GM19238 (cell line): Measurements from ENCODE around the gene MYO15A.
A peak's percentile ranks its signal among the peaks of the same experiment; 100 is the strongest.

Experiments
- DNase-seq: peaks from one replicate; pipeline ENCODE4 v3.0.0; 2011; ENCODE audit warnings: low spot score; ENCODE audit not compliant: insufficient read length

Gene MYO15A

GRCh38 chr17:18157354-18157985 is 48.9 kb downstream of the MYO15A start:
- DNase-seq: no peak

- peak; percentile 87 for DNase-seq
These were observed 49.6 kb downstream of the MYO15A start for GRCh38 chr17:18158022-18158600.

- DNase-seq: no peak
These were observed 51.1 kb downstream of the MYO15A start for GRCh38 chr17:18159551-18160120.

GRCh38 chr17:18160128-18160856 is 51.7 kb downstream of the MYO15A start:
- DNase-seq: no peak

GRCh38 chr17:18161207-18162145 is 52.9 kb downstream of the MYO15A start:
- DNase-seq: peak; percentile 41

GRCh38 chr17:18163547-18163946 is 55.0 kb downstream of the MYO15A start:
- no peak for DNase-seq

- DNase-seq: no peak
These were observed 58.3 kb downstream of the MYO15A start for GRCh38 chr17:18166894-18167293.

GRCh38 chr17:18167421-18167820 is 58.9 kb downstream of the MYO15A start:
- DNase-seq: no peak

GRCh38 chr17:18172531-18173278 is 64.1 kb downstream of the MYO15A start:
- DNase-seq: no peak

GRCh38 chr17:18173740-18174139 is 65.2 kb downstream of the MYO15A start:
- no peak for DNase-seq

- no peak for DNase-seq
These were observed 67.6 kb downstream of the MYO15A start for GRCh38 chr17:18176176-18176575.

- no peak for DNase-seq
These were observed 68.6 kb downstream of the MYO15A start for GRCh38 chr17:18177133-18177532.

GRCh38 chr17:18177722-18178121 is 69.2 kb downstream of the MYO15A start:
- no peak for DNase-seq

- DNase-seq: no peak
These were observed 70.6 kb downstream of the MYO15A start for GRCh38 chr17:18179196-18179595.

- DNase-seq: no peak
These were observed 71.2 kb downstream of the MYO15A start for GRCh38 chr17:18179804-18180203.

- no peak for DNase-seq
These were observed 72.8 kb downstream of the MYO15A start for GRCh38 chr17:18181358-18181757.

- no peak for DNase-seq
These were observed 73.8 kb downstream of the MYO15A start for GRCh38 chr17:18182110-18182977.

GRCh38 chr17:18182978-18183333 is 74.4 kb downstream of the MYO15A start:
- DNase-seq: peak; percentile 75

GRCh38 chr17:18183334-18184142 is 75.0 kb downstream of the MYO15A start, which contains the start of gene ALKBH5:
ALKBH5 (plus strand) TSS chr17:18183828; CDS start chr17:18184244, 416 bp downstream.
- DNase-seq: peak; percentile 97
